HepG2 (cell line): ENCODE measurements around the gene TDRD1. TPM values are rescaled to one million over a fixed set of nuclear protein-coding genes. Genes with fewer than 3 reads are reported as not detected.
A peak's percentile ranks its signal among the peaks of the same experiment; 100 is the strongest.

Experiments
- CEBPG ChIP-seq: IDR thresholded peaks from 2 replicates; pipeline ENCODE4 v1.6.1; 2016
- HNRNPK ChIP-seq: fragments of 200-400 bp; formaldehyde crosslinking; IDR thresholded peaks from 2 replicates; pipeline ENCODE4 v1.6.1; 2018; ENCODE audit warnings: low read length, low read depth, moderate library complexity, mild to moderate bottlenecking; ENCODE audit not compliant: poor library complexity, severe bottlenecking
- MTA3 ChIP-seq: sonication (generic); formaldehyde crosslinking; IDR thresholded peaks from 2 replicates; pipeline ENCODE4 v1.4.0; 2020; ENCODE audit warnings: missing genetic modification reagents
- MTF2 ChIP-seq: sonication (generic); formaldehyde crosslinking; IDR thresholded peaks from 2 replicates; pipeline ENCODE4 v1.5.0; 2020; ENCODE audit warnings: missing genetic modification reagents, borderline replicate concordance
- NCOA1 ChIP-seq: sonication (generic); formaldehyde crosslinking; IDR thresholded peaks from 2 replicates; pipeline ENCODE4 v1.9.0; 2021; ENCODE audit warnings: missing genetic modification reagents
- PHF8 ChIP-seq: sonication (generic); formaldehyde crosslinking; IDR thresholded peaks from 2 replicates; pipeline ENCODE4 v1.5.0; 2020; ENCODE audit warnings: missing genetic modification reagents
- RAD51 ChIP-seq: fragments of 450-650 bp; IDR thresholded peaks from 2 replicates; pipeline ENCODE4 v1.6.1; 2016; ENCODE audit warnings: borderline replicate concordance
- RCOR2 ChIP-seq: IDR thresholded peaks from 2 replicates; pipeline ENCODE4 v1.6.1; 2016; ENCODE audit warnings: missing biosample characterization, missing genetic modification reagents
- SIX1 ChIP-seq: sonication (generic); formaldehyde crosslinking; IDR thresholded peaks from 2 replicates; pipeline ENCODE4 v1.4.0; 2020; ENCODE audit warnings: missing genetic modification reagents, borderline replicate concordance
- ZNF230 ChIP-seq: sonication (generic); formaldehyde crosslinking; IDR thresholded peaks from 2 replicates; pipeline ENCODE4 v1.4.0; 2020; ENCODE audit warnings: mild to moderate bottlenecking, missing genetic modification reagents
- ZNF30 ChIP-seq: sonication (generic); formaldehyde crosslinking; IDR thresholded peaks from 2 replicates; pipeline ENCODE4 v1.5.0; 2020; ENCODE audit warnings: mild to moderate bottlenecking, missing genetic modification reagents
- ZNF383 ChIP-seq: sonication (generic); formaldehyde crosslinking; IDR thresholded peaks from 2 replicates; pipeline ENCODE4 v1.4.0; 2020; ENCODE audit warnings: missing genetic modification reagents, mild to moderate bottlenecking, borderline replicate concordance
- ZNF496 ChIP-seq: sonication (generic); formaldehyde crosslinking; IDR thresholded peaks from 2 replicates; pipeline ENCODE4 v1.8.1; 2023; ENCODE audit warnings: mild to moderate bottlenecking, moderate library complexity, missing genetic modification reagents; ENCODE audit not compliant: insufficient replicate concordance
- polyA plus RNA-seq, 8 experiments: library from polyadenylated mRNA; depleted of rRNA in 3 of 8; stranded (reverse) in 7 of 8; unstranded in 1 of 8; fragments of >200 nt; fragmentation: Illumina TruSeq in 4 of 8; extraction: Trizol in 4 of 8; gene quantifications; 2 replicates each; pipeline versions ENCODE4 v1.2.1 to v1.2.3, GENCODE V29; 2011 to 2016; ENCODE audit warnings: low read depth in 4 of 8, missing spikeins in 1 of 8, mixed read lengths in 1 of 8; ENCODE audit not compliant: insufficient read depth in 1 of 8
- total RNA-seq, 5 experiments: library from RNA; depleted of rRNA; stranded (reverse); fragments of >200 nt; fragmentation: Illumina TruSeq; extraction: Trizol; gene quantifications; 2 replicates each; pipeline ENCODE4 v1.2.3, GENCODE V29; 2016; ENCODE audit warnings: low read depth in 1 of 5
- TF ChIP-seq, protein P1 (sequence below): sonication (generic); formaldehyde crosslinking; IDR thresholded peaks from 2 replicates; pipeline ENCODE4 v1.4.0; 2020; ENCODE audit warnings: mild to moderate bottlenecking, missing genetic modification reagents
- TF ChIP-seq, protein P2 (sequence below): IDR thresholded peaks from 2 replicates; pipeline ENCODE4 v1.6.1; 2016; ENCODE audit warnings: mild to moderate bottlenecking
- TF ChIP-seq, protein P3 (sequence below): sonication (generic); formaldehyde crosslinking; IDR thresholded peaks from 2 replicates; pipeline ENCODE4 v1.5.0; 2020; ENCODE audit warnings: mild to moderate bottlenecking, missing genetic modification reagents
- TF ChIP-seq, protein P4 (sequence below): sonication (generic); formaldehyde crosslinking; IDR thresholded peaks from 2 replicates; pipeline ENCODE4 v1.4.0; 2020; ENCODE audit warnings: low read depth, mild to moderate bottlenecking, missing genetic modification reagents
- TF ChIP-seq, protein P5 (sequence below): sonication (generic); formaldehyde crosslinking; conservative IDR thresholded peaks from 2 replicates; pipeline ENCODE4 v1.8.0; 2022; ENCODE audit warnings: missing genetic modification reagents

Gene TDRD1
- total and polyA plus RNA-seq, 2 of the 13 experiments (the other 11 are each of a cell fraction or from before 2014, with no cell fraction given), result not detected

DNA sequence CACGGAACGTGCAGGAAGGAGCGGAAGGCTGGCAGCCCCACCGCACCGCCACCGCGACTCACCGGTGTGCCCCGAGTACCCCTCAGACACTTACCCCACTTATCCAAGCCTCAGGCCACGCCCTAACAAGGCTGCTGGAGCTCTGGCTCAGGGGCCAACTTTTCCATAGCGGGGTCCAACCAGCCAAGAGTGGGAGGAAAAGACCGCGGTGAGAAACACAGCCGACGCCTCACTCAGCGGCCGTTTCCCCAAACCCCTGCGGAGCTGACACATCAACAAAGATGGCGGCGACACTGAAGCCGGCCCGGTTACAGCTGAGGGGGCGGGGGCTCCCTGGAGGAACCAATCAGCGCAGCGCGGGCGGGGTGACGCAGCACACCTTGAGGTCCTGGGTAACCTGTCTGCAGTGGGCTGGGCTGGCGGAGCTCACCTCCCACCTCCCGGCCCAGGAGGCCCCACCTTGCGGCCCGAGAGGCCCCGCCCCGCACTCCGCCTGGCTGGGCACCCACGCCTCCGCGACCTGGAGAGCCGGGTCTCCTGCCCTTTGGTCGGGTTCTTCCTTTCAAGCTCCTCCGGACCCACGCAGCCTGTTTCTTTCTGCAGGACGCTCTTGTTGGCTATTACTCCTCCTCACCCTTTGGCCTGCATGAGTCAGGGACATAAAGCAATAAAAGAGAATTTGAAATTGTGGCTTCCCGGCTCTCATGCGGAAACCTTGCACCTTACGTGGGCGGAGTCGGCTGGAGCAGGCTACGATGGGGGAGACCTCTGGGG is 5.0 kb upstream of the TDRD1 start, which contains the start of gene CCDC186 (continued):
- TF ChIP-seq, protein P1, sequence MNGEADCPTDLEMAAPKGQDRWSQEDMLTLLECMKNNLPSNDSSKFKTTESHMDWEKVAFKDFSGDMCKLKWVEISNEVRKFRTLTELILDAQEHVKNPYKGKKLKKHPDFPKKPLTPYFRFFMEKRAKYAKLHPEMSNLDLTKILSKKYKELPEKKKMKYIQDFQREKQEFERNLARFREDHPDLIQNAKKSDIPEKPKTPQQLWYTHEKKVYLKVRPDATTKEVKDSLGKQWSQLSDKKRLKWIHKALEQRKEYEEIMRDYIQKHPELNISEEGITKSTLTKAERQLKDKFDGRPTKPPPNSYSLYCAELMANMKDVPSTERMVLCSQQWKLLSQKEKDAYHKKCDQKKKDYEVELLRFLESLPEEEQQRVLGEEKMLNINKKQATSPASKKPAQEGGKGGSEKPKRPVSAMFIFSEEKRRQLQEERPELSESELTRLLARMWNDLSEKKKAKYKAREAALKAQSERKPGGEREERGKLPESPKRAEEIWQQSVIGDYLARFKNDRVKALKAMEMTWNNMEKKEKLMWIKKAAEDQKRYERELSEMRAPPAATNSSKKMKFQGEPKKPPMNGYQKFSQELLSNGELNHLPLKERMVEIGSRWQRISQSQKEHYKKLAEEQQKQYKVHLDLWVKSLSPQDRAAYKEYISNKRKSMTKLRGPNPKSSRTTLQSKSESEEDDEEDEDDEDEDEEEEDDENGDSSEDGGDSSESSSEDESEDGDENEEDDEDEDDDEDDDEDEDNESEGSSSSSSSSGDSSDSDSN (CRISPR knock-in tag), result peak; percentile 71
- TF ChIP-seq MTA3 (CRISPR knock-in tag), result no peak
- TF ChIP-seq, protein P2, sequence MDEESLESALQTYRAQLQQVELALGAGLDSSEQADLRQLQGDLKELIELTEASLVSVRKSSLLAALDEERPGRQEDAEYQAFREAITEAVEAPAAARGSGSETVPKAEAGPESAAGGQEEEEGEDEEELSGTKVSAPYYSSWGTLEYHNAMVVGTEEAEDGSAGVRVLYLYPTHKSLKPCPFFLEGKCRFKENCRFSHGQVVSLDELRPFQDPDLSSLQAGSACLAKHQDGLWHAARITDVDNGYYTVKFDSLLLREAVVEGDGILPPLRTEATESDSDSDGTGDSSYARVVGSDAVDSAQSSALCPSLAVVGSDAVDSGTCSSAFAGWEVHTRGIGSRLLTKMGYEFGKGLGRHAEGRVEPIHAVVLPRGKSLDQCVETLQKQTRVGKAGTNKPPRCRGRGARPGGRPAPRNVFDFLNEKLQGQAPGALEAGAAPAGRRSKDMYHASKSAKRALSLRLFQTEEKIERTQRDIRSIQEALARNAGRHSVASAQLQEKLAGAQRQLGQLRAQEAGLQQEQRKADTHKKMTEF, result peak; percentile 74
- no peak for TF ChIP-seq ZNF496
- TF ChIP-seq ZNF30 (CRISPR knock-in tag), result no peak
- peak; percentile 69; the same call in 1 of the 2 replicates for TF ChIP-seq NCOA1
- no peak for TF ChIP-seq SIX1 (CRISPR knock-in tag)
- no peak for TF ChIP-seq HNRNPK
- TF ChIP-seq RAD51, result no peak
- no peak for TF ChIP-seq ZNF230 (CRISPR knock-in tag)
- TF ChIP-seq CEBPG (CRISPR knock-in tag), result no peak
- TF ChIP-seq, protein P3, sequence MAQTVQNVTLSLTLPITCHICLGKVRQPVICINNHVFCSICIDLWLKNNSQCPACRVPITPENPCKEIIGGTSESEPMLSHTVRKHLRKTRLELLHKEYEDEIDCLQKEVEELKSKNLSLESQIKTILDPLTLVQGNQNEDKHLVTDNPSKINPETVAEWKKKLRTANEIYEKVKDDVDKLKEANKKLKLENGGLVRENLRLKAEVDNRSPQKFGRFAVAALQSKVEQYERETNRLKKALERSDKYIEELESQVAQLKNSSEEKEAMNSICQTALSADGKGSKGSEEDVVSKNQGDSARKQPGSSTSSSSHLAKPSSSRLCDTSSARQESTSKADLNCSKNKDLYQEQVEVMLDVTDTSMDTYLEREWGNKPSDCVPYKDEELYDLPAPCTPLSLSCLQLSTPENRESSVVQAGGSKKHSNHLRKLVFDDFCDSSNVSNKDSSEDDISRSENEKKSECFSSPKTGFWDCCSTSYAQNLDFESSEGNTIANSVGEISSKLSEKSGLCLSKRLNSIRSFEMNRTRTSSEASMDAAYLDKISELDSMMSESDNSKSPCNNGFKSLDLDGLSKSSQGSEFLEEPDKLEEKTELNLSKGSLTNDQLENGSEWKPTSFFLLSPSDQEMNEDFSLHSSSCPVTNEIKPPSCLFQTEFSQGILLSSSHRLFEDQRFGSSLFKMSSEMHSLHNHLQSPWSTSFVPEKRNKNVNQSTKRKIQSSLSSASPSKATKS, result no peak
- TF ChIP-seq PHF8 (CRISPR knock-in tag), result peak; percentile 81
- TF ChIP-seq, protein P4, sequence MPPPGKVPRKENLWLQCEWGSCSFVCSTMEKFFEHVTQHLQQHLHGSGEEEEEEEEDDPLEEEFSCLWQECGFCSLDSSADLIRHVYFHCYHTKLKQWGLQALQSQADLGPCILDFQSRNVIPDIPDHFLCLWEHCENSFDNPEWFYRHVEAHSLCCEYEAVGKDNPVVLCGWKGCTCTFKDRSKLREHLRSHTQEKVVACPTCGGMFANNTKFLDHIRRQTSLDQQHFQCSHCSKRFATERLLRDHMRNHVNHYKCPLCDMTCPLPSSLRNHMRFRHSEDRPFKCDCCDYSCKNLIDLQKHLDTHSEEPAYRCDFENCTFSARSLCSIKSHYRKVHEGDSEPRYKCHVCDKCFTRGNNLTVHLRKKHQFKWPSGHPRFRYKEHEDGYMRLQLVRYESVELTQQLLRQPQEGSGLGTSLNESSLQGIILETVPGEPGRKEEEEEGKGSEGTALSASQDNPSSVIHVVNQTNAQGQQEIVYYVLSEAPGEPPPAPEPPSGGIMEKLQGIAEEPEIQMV (CRISPR knock-in tag), result no peak
- no peak for TF ChIP-seq ZNF383 (CRISPR knock-in tag)
- TF ChIP-seq, protein P5, sequence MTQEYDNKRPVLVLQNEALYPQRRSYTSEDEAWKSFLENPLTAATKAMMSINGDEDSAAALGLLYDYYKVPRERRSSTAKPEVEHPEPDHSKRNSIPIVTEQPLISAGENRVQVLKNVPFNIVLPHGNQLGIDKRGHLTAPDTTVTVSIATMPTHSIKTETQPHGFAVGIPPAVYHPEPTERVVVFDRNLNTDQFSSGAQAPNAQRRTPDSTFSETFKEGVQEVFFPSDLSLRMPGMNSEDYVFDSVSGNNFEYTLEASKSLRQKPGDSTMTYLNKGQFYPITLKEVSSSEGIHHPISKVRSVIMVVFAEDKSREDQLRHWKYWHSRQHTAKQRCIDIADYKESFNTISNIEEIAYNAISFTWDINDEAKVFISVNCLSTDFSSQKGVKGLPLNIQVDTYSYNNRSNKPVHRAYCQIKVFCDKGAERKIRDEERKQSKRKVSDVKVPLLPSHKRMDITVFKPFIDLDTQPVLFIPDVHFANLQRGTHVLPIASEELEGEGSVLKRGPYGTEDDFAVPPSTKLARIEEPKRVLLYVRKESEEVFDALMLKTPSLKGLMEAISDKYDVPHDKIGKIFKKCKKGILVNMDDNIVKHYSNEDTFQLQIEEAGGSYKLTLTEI (CRISPR knock-in tag), result no peak
- TF ChIP-seq RCOR2, result no peak
- TF ChIP-seq MTF2 (CRISPR knock-in tag), result peak; percentile 87; the same call in 1 of the 2 replicates
